HG03139 (cell line): ENCODE measurements around the gene BHLHE23.

Experiments used
- ATAC-seq: cut with Tn5 transposase; IDR thresholded peaks from one replicate; pipeline ENCODE4 v1.9.1; 2021; ENCODE audit not compliant: unreplicated experiment

BHLHE23 gene

DNA sequence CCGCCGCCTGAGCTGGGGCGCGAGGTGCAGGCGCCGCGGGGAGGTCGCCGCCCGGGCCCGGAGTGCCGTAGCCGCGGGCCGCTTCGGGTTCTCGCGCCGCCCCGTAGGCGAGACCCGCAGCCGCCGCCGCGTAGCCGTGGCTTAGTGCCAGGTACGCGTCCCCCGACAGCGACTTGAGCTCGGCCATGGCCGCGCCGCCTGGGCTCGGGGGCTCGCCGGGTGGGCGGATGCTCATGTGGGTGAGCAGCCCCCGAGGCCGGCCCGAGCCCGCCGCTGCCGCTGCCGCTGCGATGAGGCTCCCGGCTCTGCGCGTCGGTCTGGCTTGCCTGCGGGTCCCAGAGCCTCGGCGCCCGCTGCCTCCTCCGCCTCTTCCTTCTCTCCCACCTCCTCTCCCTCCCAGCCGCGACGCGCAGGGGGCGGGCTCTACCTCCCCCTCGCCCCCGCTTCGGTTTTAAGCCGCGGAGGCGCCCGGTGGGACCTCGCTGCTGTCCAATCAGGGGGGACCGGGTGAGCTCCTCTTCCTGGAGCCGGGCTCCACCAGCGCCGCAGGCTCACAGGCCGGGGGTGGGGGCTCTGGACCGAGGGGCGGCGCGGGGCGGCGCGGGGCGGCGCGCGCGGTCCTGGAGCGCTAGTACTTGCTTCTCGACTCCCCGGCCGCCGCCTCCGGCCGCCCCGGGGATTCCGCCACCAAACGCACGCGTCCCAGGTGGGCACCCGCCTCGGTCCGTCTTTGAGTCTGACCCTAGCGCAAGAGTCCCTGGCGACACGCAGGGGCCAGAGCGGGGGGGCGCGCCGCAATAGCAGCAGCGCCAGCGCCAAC is at the start of gene BHLHE23:
Gene BHLHE23 (minus strand): TSS at position 425 of the 820 bp plus-strand sequence. CDS start 190 bp downstream, at position 235.
- ATAC-seq: no peak

DNA sequence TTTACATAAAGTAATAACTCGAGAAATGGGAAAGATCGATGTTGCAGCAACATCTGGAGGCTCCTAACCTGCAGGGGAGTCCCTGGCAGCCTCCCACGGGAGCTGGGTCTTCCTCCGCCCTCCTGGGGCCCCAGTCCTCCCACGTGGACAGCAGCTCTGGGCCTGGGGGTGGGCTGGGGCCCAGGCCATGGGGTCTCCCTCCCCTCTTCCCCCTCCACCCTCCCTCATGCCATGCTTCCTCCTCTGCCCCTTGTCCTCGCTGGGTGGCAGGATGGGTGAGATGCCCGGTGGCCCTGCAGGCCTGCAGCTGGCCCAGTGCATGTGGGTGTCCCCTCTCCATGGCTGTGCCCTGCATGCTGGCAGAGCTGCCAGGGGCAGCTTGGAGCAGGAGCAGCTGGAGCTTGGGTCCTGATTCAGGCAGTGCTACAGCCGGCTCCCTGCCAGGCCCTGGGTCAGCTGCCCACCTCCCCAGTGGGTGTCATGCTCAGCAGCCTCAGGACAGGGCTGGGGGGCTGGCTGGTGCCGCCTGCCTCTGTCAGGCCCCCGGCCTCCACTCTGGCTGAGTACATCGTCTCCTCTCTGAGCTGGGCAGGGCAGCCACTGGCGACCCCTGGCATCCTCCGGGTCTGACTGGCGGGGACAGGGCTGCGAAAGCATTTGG is 48.9 kb upstream of the BHLHE23 start:
- no peak for ATAC-seq

DNA sequence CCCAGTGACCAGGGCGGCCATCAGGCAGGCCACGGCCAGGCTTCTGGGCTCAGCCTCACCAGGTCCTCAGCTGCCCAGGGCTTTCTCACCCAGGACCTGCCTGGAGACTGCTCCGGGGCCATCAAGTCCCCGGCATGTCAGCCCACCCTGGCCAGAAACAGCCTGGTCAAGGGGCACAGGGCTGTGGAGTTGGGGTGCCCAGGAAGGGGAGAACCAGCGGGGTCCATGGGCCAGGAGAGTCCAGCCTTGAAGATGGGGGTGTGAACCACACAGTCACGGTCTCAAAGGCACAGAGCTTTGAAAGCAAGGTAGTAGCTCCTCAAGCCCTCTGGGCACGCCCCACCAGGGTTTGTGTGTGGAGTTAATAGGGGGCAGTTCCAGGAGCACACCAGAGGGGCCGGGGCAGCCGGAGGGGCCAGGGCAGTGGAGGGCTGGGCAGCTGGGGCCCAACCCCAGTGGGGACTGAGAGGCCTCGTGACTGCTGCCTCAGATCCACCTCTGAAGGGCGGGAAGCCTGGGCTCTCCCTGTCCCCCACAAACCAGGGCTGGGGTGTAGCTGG is 48.0 kb upstream of the BHLHE23 start:
- ATAC-seq: no peak

DNA sequence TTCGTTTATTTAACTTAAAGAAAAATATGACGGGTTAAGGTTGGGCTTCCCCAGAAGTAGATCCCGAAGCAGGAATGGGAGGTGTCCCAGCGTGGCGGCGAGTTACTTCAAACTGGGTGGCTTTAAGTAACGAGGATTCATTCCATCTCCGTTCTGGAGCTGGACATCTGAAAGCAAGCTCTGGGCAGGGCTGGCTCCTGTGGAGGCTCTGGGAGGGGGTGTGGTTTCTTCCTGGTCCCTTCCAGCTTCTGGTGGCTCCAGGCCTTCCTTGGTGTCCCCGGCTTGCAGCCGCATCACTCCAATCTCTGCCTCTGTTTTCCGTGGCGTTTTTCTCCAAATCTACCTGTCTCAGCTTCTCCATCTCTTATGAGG is 47.3 kb upstream of the BHLHE23 start:
- no peak for ATAC-seq

DNA sequence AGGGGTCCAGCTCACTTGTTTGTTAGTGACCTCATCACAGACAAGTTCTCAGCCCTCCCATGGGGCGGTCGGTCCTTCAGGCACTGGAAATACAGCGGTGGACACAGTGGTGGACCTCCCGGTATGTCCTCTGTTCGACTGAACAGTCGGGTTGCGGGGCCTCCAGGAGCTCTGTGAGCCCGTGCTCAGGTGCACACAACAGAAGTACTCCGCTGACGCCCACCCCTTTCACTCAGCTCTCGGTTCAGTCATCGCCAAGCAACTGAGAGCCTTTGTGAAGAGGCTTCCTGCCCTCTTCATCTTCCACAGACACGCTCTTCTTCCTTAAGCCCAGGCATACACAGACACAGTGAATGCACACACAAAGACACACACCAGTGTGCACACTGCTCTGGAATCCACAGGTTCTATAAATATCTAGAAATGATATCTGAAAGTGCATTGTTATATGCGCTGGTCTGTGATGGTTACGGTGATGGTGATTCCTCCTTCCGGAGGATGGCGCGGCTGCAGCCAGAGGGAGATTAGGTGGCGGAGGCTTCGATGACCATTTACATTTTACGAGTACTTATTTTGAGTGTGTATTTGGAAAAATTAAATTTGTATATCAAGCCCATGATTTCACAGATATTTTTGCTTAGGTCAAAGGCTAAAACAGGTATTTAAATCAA is 46.8 kb upstream of the BHLHE23 start:
- ATAC-seq: no peak

DNA sequence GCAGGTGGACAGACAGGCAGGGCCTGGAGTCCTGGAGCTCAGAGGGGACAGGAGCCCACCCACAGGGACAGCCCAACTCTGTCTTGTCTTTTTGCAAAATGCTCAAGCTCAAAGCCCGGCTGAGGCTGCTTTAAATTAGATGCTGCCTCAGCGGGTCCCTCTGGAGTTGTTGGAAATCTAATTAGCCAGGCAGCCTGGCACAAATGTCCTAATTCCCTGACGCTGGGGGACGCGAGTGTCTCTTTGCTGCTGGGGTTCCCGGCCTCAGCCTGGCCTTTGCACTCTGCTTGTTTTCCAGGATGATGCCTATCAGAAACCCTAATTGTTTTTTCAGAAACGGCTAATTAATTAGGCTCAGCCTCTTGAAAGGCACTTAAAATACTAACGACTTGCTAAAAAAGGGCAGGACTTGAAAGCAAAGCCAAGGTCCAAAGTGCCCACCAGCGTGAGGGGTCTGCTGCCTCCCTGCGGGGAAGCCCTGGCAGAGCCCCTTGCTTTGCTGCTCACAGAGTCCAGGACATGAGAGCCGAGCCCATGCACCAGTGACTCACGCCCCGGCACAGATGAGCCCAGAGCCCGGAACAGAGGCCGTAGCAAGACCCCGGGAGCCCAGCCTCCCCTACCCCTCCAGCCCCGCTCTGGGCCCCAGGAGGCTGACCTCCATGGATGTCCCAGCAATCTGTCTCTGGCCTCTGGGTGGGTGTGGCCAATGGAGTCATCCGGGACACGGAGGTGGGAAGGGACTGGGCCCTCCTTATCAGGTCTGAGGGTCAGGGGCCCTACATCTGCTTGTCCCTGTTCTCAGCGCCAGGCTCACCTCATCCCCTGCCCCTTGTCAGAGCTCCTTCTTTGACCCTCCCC is 46.0 kb upstream of the BHLHE23 start:
- ATAC-seq: no peak

DNA sequence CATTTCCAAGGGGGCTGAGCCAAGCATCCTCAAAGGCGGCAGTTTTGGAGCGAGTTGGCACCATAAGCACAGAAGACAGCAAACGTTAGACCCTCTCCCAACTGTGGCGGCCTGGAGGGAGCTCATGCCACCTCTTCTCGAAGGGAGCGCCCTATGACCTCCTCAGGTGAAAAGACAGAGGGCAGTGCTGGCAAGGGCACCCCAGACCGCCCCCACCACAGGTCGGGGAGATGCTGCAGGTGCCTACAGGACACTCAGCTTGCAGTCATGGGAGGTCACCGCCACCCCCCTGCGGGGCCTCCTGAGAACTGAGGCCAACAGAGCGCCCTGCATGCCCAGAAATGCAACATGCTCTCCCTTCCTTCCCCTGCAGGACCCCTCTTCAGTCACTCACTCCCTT is 45.1 kb upstream of the BHLHE23 start:
- no peak for ATAC-seq

DNA sequence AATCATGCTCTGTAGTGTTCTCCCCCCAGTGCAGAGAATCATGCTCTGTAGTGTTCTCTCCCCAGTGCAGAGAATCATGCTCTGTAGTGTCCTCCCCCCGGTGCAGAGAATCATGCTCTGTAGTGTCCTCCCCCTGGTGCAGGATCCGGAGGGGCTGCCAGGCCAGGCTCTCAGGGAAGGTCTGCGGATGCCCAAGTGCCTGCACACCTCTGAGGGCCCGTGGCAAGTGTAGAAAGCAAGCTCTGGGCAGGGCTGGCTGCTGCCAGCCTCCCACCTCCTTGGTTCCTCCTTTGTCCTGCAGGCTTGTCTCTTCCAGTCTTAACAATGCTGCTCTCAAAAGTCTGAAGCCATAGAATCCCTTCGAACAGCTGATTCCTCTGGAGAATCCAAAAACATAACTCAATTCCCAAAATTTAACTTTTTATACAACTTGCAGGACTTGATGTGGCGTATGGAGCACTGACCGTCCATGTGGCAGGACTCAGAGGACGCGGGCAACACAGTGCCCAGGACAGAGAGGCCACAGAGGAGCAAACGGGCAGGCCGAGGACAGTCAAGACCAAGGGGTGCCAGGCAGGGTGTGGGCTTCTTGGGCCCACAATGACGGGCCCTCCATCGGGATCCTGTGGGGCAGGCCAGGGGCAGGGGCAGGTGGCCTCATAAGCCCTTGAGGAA is 44.6 kb upstream of the BHLHE23 start:
- ATAC-seq: no peak

DNA sequence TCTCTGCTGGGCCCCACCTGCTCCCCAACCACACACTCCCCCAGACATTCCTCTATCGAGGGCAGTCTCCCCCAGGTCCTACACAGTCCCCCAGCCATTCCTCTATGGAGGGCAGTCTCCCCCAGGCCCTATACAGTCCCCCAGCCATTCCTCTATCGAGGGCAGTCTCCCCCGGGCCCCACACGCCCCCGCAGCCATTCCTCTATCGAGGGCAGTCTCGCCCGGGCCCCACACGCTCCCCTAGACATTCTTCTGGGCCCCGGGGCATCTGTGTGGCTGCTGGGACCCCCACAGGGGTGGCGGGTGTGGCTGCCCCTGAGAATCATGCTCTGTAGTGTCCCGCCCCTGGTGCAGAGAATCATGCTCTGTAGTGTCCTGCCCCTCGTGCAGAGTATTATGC is 43.6 kb upstream of the BHLHE23 start:
- no peak for ATAC-seq

DNA sequence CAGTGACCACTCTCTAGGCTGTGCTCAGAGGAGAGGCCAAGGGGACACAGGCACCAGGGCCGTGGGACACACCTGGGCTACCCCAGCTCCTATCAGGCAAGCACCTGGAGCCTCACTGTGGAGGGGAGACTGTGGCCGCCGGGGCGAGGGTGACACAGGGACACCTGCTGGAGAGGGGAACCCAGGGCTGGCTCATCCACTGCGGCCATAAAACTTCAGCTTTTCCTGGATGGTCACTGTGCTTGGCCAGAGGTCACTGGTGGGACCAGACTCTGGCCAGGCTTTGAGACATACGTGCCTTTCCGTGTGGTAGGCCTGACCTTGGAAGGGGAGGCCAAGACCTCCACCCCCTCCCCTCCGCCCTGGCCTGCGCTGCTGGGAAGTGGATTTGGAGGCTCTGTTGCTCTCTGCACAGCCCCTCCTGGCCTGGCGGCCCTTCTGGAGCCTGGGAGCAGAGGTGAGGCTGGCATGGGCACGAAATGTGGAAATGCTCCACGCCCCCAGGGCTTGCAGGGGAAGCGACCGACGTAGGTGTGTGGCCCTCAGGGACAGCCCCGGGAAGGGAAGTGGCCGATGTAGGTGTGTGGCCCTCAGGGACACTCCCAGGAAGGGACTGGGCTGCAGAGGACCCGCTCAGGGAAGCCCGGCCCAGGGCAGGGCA is 42.9 kb upstream of the BHLHE23 start:
- ATAC-seq: no peak

DNA sequence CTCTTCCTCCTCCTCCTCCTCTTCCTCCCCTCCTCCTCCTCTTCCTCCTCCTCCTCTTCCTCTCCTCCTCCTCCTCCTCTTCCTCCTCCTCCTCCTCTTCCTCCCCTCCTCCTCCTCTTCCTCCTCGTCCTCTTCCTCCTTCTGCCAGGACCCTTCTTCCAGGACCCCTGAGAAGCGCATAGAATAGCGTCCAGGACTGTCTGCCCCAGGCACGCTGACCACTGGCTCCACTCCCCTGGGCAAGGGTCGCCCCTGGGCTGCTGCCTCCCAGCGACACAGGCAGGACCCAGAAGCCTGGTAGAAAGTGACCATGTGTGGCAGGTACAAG is 42.4 kb upstream of the BHLHE23 start:
- no peak for ATAC-seq

DNA sequence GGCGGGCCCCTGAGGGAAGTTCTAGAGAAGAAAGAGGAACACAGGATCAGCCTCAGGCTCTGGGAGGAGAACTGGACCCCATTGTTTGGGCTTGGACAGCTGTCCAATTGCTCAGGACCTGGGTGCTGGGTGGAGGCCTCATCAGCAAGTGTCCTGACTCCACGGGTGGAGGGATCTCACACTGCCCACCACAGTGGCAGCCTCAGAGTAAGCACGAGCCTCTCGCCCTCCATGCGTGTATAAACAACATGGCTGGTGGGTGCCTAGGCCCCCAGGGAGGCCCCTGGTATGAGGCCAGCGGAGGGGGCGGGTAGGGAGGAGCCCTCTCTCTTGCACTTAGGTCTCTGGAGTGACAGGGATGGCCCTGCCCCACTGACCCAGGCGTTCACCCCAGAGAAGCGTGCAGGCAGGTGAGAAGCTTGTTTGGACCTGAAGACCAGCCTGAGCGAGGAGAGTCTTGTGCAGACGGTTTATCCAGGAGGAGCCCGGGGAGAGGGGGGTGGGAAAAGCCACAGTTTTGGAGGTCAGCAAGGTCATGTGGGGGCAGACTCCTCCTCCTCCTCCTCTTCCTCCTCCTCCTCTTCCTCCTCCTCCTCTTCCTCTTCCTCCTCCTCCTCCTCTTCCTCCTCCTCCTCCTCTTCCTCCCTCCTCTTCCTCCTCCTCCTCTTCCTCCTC is 41.9 kb upstream of the BHLHE23 start:
- no peak for ATAC-seq

DNA sequence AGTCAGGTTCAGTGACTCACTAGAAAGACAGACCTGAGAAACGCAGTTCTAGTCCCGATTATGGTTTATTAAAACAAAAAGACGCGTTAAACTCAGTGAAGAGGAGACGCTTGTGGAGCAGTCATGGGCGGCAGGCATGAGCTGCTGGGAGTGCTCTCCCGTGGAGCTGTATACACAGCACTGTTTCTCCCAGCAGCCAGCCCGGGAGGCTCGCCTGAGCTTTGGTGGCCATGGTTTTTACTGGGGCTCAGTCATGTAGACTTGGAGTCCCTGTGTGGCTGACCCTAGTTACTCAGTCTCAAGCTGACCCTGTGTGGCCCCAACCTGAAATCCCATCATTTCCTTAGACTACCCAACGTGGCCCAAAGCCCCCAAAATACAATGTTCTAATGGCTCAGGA is 41.2 kb upstream of the BHLHE23 start:
- ATAC-seq: no peak

DNA sequence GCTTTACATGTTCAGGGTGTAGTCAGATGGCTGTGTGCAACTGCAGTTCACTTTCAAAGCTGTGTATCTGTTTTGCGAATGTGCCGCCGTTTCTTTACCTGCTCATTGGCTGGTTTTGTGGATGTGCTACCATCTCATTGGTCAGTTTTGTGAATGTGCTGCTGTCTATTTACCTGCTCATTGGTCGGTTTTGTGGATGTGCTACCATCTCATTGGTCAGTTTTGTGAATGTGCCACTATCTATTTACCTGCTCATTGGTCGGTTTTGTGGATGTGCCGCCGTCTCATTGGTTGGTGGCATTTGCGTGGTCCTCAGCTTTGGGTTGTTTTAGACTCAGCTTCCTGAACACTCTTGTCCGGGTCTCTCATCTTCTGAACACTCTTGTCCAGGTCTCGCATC is 40.5 kb upstream of the BHLHE23 start:
- no peak for ATAC-seq

DNA sequence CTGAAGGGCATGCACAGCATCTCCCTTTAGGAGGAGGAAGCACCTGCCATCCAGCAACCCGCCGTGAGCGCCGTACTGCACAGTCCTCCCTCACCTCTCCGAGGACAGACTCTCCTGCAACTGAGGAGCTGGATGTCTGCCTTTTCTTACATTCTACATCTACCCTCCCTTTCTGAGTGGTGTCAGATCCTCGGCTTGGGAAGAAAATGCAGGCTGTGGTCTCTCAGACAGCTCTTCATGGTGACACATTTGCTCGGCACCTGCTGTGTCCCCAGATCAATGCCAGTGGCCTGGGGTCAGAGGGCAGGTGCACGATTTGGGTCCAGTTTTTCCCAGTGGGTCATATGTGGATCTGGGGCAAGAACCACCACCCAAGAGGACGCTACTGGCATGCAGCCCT is 40.1 kb upstream of the BHLHE23 start:
- ATAC-seq: no peak

DNA sequence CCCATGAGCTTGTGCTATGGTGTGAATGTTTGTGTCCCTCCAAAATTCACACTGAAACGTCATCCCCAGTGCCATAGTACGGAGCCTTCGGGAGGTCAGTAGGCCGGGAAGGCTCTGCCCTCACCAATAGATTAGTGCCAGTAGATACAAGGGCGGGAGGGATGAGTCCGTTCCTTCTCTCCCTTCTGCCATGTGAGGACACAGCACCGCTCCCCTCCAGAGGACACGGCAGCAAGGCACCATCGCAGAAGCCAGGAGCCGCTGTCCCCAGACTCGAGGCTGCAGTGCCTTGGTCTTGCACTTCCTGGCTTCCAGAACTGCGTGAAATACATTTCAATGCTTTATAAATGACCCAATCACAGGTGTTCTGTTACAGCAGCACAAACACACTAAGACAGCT is 39.2 kb upstream of the BHLHE23 start:
- no peak for ATAC-seq

DNA sequence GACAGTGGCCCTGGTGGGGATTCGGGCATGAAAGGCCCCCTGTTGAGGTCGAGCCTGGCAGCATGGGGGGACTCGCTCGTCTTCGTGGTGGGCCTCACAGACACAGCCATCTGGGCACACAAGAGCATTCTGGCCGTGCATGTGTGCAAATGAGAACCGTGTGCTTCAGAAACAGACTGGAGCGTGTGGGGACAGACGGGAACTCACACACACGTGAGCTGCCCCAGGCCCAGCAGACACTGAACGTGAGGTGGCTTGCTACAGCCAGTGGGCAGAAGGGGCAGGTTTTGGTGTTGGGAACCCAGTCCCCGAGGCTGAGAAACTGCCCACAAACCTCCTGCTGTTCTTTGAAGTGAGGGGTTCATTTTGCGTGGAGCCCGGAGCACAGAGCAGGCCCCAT is 38.6 kb upstream of the BHLHE23 start:
- ATAC-seq: no peak

DNA sequence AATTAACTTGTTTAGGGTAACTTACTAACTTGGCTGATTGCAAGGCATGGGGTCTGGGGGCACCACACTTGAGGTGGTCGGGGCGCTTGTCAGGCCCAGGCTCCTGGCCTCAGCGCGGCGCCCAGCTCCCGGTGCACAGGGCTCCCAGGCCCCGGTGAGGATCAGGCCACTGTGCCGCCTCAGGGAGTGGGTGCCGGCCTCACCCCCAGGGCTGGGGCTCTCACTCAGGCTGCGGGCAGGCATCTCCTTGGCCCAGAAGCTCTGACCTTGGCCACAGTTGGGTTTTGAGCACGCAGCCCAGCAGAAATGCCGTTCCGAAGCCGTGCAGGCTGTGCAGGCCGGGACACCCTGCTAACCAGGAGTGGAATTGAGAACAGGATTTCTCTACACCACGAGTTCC is 37.8 kb upstream of the BHLHE23 start:
- ATAC-seq: no peak

DNA sequence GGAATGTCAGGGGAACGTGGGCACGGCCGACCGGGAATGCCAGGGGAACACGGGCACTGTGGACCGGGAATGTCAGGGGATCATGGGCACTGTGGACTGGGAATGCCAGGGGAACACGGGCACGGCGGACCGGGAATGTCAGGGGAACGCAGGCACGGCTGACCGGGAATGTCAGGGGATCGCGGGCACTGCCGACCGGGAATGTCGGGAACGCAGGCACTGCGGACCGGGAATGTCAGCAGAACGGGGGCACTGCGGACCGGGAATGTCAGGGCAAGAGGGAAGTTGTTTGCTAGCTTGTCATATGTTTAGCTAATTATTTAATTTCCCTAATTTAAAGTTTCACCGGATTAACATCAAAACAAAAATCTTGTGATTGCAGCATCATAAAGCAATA is 37.4 kb upstream of the BHLHE23 start:
- no peak for ATAC-seq
